Fibroblast of lung (primary cell): ENCODE measurements around the gene ROBO4. TPM values are rescaled to one million over a fixed set of nuclear protein-coding genes. Genes with fewer than 3 reads are reported as not detected.
A peak's percentile ranks its signal among the peaks of the same experiment; 100 is the strongest.

ENCODE experiments used
- DNase-seq, 2 donors: peaks; one replicate each; pipeline versions ENCODE4 v3.0.0 to v3.0.0-alpha.2; 2010; ENCODE audit warnings: low read depth in 2 of 2
- H2AFZ ChIP-seq: 2 replicates; pipeline ENCODE4 v1.5.1; 2012; ENCODE audit warnings: low read length, control low read depth, inconsistent platforms
- H3K27ac ChIP-seq: 2 replicates; pipeline ENCODE4 v1.5.1; 2011; ENCODE audit warnings: low read length, control low read depth; ENCODE audit not compliant: insufficient read depth
- H3K27me3 ChIP-seq: 2 replicates; pipeline ENCODE4 v1.5.1; 2011; ENCODE audit warnings: mild to moderate bottlenecking, low read length; ENCODE audit not compliant: control insufficient read depth, insufficient read depth
- H3K36me3 ChIP-seq: 2 replicates; pipeline ENCODE4 v1.5.1; 2011; ENCODE audit warnings: low read length; ENCODE audit not compliant: control insufficient read depth, insufficient read depth
- H3K4me1 ChIP-seq: 2 replicates; pipeline ENCODE4 v1.5.1; 2011; ENCODE audit warnings: low read length; ENCODE audit not compliant: control insufficient read depth, insufficient read depth; ENCODE audit errors: extremely low read depth
- H3K4me2 ChIP-seq: 2 replicates; pipeline ENCODE4 v1.5.1; 2011; ENCODE audit warnings: low read length, control low read depth; ENCODE audit not compliant: insufficient read depth; ENCODE audit errors: extremely low read depth
- H3K4me3 ChIP-seq, 4 experiments: fragments of 200-600 bp in 1 of 4; sonication (generic) in 1 of 4; replicated peaks in 1 of 4; 2 replicates each; pipeline ENCODE4 v1.5.1; 2011 to 2016; ENCODE audit warnings: low read length in 4 of 4, low read depth in 3 of 4, mild to moderate bottlenecking in 3 of 4, control low read depth in 2 of 4, inconsistent platforms in 1 of 4, mixed read lengths in 1 of 4; ENCODE audit not compliant: insufficient read depth in 1 of 4; ENCODE audit errors: control extremely low read depth in 1 of 4
- H3K79me2 ChIP-seq: 2 replicates; pipeline ENCODE4 v1.5.1; 2012; ENCODE audit warnings: mild to moderate bottlenecking, low read length, inconsistent platforms; ENCODE audit not compliant: control insufficient read depth, insufficient read depth
- H3K9ac ChIP-seq: 2 replicates; pipeline ENCODE4 v1.5.1; 2011; ENCODE audit warnings: mild to moderate bottlenecking, low read length, control low read depth; ENCODE audit not compliant: insufficient read depth
- H3K9me3 ChIP-seq: 2 replicates; pipeline ENCODE4 v1.5.1; 2012; ENCODE audit warnings: low read depth, low read length; ENCODE audit not compliant: control insufficient read depth, insufficient read depth
- H4K20me1 ChIP-seq: 2 replicates; pipeline ENCODE4 v1.5.1; 2011; ENCODE audit warnings: low read length; ENCODE audit not compliant: control insufficient read depth, insufficient read depth; ENCODE audit errors: extremely low read depth
- EZH2 ChIP-seq: IDR thresholded peaks from 2 replicates; pipeline ENCODE4 v1.5.1; 2012; ENCODE audit warnings: low read length, control low read depth, mild to moderate bottlenecking; ENCODE audit errors: missing control alignments
- polyA plus RNA-seq, 2 donors: library from polyadenylated mRNA; depleted of rRNA in 1 of 2; stranded (reverse) in 1 of 2; unstranded in 1 of 2; fragments of >200 nt; gene quantifications; 2 replicates each; pipeline ENCODE4 v1.2.1, GENCODE V29; 2011 to 2012; ENCODE audit warnings: missing spikeins in 1 of 2
- total RNA-seq: library from RNA; depleted of rRNA; stranded (reverse); fragments of >200 nt; gene quantifications from 2 replicates; pipeline ENCODE4 v1.2.1, GENCODE V29; 2014
- TF ChIP-seq, protein P1 (sequence below), 2 donors: IDR thresholded peaks in 1 of 2; conservative IDR thresholded peaks in 1 of 2; 1 replicate in 1 of 2; 2 replicates in 1 of 2; pipeline ENCODE4 v1.5.1; 2011 to 2012; ENCODE audit warnings: low read length in 2 of 2, control low read depth in 1 of 2, inconsistent platforms in 1 of 2, low read depth in 1 of 2, mild to moderate bottlenecking in 1 of 2

Gene ROBO4
- total and polyA plus RNA-seq, 2 donors (not counting 1 experiment from before 2014, with no cell fraction given): 0.45 to 0.66 TPM

DNA sequence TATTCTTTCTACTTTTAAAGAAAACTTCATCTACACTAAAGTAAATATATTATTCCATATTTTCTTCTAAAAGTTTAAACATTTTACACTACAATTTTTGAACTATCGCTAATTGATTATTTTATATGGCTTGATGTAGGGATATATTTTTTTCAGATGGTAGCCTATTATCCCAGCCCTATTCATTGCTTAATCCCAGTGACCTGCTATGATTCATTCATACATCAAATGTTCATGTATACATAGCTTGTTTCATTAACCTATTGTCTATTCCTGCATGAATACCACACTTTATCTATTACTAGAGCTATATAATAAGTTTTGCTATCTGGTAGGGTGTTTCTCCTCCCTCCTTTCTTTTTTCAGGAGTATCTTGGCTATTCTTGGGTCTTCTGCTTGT, 5.0 kb upstream of the ROBO4 start:
- TF ChIP-seq, protein P1, sequence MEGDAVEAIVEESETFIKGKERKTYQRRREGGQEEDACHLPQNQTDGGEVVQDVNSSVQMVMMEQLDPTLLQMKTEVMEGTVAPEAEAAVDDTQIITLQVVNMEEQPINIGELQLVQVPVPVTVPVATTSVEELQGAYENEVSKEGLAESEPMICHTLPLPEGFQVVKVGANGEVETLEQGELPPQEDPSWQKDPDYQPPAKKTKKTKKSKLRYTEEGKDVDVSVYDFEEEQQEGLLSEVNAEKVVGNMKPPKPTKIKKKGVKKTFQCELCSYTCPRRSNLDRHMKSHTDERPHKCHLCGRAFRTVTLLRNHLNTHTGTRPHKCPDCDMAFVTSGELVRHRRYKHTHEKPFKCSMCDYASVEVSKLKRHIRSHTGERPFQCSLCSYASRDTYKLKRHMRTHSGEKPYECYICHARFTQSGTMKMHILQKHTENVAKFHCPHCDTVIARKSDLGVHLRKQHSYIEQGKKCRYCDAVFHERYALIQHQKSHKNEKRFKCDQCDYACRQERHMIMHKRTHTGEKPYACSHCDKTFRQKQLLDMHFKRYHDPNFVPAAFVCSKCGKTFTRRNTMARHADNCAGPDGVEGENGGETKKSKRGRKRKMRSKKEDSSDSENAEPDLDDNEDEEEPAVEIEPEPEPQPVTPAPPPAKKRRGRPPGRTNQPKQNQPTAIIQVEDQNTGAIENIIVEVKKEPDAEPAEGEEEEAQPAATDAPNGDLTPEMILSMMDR (conservative IDR thresholded peaks at IDR 0.05 in 1 of 2, IDR thresholded peaks at IDR 0.05 in 1 of 2; ENCODE audit: low read depth in 1 of 2, low read length in 2 of 2): no peak
- TF ChIP-seq EZH2: no peak
- DNase-seq: peak in 1 of 2 donors; percentile 31
- H3K9me3 ChIP-seq: no peaks in the 10 kb centered on the region

DNA sequence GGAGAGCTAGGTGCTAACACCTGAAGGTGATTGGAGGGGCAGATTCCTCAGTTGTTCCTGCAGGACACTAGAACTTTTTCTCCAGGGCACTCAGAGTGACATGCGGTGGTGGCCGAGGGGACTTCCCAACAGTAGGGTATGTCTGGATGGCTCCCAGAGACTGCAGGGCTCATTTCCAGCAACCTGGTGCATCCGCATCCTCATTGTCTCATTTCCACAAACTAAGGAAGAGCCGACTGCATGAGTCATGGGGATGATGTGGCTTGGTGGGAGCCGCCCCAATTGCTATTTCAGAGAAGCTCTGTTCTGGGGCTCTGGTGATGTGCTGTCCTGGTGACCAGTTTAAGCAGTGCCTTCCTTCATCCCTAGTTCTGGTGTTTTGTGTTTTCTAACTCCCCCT, 2.8 kb upstream of the ROBO4 start:
- Histone ChIP-seq H3K4me2 (peak overlapping the region; percentile 78), H3K27ac (peak overlapping the region; percentile 96), H3K9ac (peak overlapping the region; percentile 32), H2AFZ (peak overlapping the region; percentile 64), H3K4me3 (peak overlapping the region in 1 of 4 experiments; percentile 15), H3K79me2 (no peaks in the 10 kb centered on the region), H3K4me1 (peaks cover 42% of the 10 kb centered on the region), H4K20me1 (no peaks in the 10 kb centered on the region), H3K27me3 (no peaks in the 10 kb centered on the region), H3K36me3 (no peaks in the 10 kb centered on the region), H3K9me3 (no peaks in the 10 kb centered on the region)
- peak; percentile 81 to 89 for DNase-seq
- no peak for TF ChIP-seq EZH2
- TF ChIP-seq, protein P1 (conservative IDR thresholded peaks at IDR 0.05 in 1 of 2, IDR thresholded peaks at IDR 0.05 in 1 of 2; ENCODE audit: low read depth in 1 of 2, low read length in 2 of 2): no peak

More for the DNA sequence above, 5.0 kb upstream of the ROBO4 start:
- H2AFZ ChIP-seq: no peak overlapping the region
- no peak overlapping the region for H3K4me3 ChIP-seq
- no peak overlapping the region for H3K9ac ChIP-seq
- no peaks in the 10 kb centered on the region for H3K27me3 ChIP-seq
- H4K20me1 ChIP-seq: no peaks in the 10 kb centered on the region
- no peak overlapping the region for H3K27ac ChIP-seq
- H3K36me3 ChIP-seq: no peaks in the 10 kb centered on the region
- H3K79me2 ChIP-seq: no peaks in the 10 kb centered on the region
- no peak overlapping the region for H3K4me2 ChIP-seq
- peaks cover 32% of the 10 kb centered on the region for H3K4me1 ChIP-seq

- TF ChIP-seq, protein P1 (conservative IDR thresholded peaks at IDR 0.05 in 1 of 2, IDR thresholded peaks at IDR 0.05 in 1 of 2; ENCODE audit: low read depth in 1 of 2, low read length in 2 of 2): no peak
- TF ChIP-seq EZH2: no peak
- no peak for DNase-seq
- Histone ChIP-seq H3K4me3 (no peak overlapping the region), H3K79me2 (no peaks in the 10 kb centered on the region), H4K20me1 (no peaks in the 10 kb centered on the region), H3K27me3 (no peaks in the 10 kb centered on the region), H3K27ac (peak overlapping the region; percentile 96), H3K9ac (no peak overlapping the region), H2AFZ (no peak overlapping the region), H3K36me3 (no peaks in the 10 kb centered on the region), H3K9me3 (no peaks in the 10 kb centered on the region), H3K4me1 (peaks cover 42% of the 10 kb centered on the region), H3K4me2 (no peak overlapping the region)
Observed at GRCh38 chr11:124899383-124900145, 1.9 kb upstream of the ROBO4 start.
